NAMALWA (cell line): ENCODE measurements around the gene CCL16.
"Not testable (repeated sequence)": the region's sequence is repeated elsewhere in the genome, so short reads cannot be mapped to it uniquely, and the experiment has no call there.

Source experiments
- DNase-seq: peaks from one replicate; pipeline ENCODE4 v3.0.0-alpha.2; 2015; ENCODE audit warnings: low spot score

CCL16 gene, protein sequence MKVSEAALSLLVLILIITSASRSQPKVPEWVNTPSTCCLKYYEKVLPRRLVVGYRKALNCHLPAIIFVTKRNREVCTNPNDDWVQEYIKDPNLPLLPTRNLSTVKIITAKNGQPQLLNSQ

DNA sequence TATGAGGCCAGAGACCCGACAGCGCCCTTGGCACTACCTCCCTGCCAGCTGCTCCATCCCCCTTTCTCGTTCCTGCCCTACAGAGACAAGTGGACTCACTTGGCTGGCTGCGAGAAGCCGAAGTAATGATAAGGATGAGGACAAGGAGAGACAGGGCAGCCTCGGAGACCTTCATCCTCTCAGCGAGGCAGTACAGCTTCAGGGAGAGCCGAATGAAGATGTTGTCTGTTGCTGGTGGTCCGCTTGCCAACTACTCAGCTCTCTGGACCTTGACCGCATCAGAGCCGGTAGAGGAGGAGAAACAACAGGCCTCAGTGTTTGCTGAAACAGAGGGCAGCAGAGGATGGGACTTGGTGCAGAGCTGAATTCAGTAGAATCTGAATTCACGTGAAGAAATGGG, at the start of gene CCL16:
Gene CCL16, minus strand, starts transcription at position 252 of the 400 bp plus-strand sequence. Its CDS starts 77 bp downstream, at position 175.
- DNase-seq, result no peak

DNA sequence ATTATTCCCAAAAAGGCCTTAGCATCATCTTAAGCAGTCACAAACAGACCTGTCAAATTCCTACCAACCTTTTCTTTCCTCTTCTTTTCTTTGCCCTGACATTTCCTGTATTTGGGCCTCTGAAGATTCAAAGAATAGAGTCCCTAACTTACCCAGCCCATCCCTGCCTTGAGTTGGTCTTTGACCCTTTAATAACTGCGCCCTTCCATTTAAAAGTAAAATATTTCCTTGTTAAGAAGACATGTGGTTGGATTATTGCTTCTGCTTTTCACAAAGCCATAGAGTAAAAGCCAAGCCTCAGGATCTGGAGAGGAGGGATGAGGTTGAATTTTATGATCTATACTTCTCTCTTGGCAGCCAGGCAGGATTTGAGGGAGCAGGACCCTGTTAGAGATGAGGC, 49.7 kb upstream of the CCL16 start:
- no peak for DNase-seq

DNA sequence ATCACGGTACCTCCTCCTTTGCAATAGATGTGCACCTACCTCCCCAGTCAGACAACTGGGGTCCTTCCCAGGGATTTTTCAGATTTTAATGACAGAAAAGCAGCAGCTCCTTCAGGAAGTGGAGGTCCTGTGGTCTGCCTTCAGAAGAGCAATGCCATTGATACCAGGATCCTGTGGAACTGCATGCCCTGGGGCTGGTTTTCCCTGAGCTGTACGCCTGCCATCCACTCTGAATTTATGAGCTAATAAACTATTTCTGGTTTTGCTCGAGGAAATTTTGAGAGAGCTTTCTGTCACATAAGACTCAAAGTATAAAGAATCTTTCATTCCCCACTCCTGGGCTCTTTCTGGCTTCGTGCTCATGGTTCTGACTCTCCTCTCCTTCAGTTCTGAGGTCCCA, 46.5 kb upstream of the CCL16 start:
- DNase-seq, result no peak

DNA sequence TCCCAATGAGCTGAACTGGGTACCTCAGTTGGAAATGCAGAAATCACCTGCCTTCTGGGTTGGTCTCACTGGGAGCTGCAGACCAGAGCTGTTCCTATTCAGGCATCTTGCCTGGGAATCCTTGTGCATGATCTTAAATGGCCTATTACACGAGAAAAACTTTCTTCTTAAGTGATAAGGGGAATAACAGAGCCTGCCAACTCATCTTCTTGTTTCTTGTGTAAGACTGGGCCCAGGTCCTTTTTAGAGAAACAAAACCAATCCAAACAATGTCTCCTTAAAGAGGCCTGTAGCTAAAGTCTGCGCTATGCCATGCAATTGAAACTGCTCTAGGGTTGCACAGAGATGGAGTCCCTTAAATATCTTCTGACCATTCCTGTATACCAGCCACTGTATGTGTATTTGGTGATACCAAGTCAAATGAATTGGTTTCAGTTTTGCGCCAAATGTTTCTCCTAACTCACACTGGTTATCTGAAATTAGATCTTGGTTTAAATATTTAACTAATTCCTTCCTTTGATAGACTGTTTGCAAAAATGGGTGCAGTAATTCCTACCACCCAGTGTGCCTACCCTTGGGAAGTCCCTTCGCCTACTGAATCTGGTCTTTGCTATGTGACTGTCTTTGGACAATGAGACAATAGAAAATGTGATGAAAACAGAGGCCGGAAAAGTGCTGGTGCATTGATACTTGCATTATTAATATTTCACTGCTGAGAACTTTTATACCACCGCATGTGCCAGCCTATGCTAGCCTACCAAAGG, 43.0 kb upstream of the CCL16 start:
- no peak for DNase-seq

DNA sequence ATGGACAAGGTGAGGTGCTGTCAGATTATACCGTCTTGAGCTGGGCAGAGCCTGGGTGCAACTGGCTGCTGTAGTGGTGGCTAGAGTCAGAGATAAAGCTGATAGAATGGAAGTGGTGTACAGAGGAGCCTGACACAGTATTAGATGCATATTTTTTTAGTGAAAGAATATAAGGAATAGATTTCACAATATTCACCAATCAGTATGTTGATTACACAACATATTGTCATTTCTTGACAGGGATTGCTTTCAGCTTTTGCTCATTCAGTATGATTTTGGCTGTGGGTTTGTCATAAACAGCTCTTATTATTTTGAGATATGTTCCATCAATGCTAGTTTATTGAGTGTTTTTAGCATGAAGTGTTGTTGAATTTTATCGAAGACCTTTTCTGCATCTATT, 38.1 kb upstream of the CCL16 start:
- DNase-seq, result no peak

DNA sequence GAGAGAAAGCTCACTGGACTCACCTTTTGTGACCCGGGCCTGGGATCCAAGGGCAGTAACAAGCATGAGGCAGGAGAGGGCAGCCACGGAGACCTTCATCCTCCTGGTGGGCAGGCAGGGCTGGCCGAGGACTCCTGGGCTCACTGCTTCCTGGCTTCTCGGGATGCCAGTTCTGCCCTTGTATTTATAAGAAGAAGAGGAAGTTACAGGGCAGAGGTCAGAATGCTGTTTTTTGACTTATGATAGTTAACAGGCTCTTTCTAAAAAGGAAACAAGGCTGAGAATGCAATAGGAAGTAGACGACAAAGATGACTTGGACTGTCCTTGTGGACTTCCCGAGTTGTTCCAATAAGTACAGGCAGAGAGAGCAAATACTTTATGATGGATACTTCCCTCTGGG, 36.5 kb upstream of the CCL16 start, which contains the start of gene CCL23:
Gene CCL23, minus strand, starts transcription at position 174 of the 400 bp plus-strand sequence. Its CDS starts 75 bp downstream, at position 99.
- DNase-seq, result no peak

DNA sequence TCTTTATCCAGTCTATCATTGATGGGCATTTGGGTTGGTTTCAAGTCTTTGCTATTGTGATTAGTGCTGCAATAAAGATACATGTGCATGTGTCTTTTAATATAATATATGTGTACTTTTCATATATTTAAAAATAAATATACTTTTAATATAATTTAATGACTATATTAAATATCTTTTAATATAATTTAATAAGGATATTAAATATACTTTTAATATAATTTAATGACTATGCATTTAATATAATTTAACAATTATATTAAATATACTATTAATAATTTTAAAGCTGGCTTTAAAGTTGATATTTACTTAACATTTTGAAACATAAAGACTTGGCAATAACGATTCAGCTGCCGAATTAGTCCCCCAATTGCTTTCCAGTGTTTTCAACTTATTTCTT, 35.3 kb upstream of the CCL16 start:
- DNase-seq, result no peak

DNA sequence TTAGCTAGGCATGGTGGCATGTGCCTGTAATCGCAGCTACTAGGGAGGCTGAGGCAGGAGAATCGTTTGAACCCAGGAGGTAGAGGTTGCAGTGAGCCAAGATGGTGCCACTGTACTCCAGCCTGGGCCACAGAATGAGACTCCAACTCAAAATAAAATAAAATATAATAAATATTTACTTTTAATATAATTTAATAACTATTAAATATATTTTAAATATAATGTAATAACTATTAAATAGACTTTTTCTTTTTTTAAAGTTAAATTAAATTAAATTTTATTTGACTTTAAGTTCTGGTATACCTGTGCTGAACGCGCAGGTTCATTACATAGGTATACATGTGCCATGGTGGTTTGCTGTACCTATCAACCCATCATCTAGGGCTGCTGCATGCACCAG, 34.6 kb upstream of the CCL16 start:
- DNase-seq, result not testable (repeated sequence)

DNA sequence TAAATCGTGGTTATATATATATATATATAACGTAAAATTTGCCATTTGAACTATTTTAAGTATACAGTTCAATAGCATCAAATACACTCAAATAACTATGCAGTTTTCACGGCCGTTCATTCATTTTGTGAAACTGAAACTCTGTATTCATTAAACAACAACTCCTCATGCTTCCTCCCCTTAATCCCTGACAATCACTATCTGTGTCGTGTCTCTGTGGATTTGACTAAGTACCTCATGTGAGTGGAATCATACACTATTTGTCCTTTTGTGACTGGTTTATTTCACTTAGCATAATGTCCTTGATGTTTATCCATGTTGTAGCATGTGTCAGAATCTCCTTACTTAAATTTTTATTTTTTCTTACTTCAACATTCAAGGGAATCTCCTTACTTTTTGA, 33.6 kb upstream of the CCL16 start:
- DNase-seq, result no peak

DNA sequence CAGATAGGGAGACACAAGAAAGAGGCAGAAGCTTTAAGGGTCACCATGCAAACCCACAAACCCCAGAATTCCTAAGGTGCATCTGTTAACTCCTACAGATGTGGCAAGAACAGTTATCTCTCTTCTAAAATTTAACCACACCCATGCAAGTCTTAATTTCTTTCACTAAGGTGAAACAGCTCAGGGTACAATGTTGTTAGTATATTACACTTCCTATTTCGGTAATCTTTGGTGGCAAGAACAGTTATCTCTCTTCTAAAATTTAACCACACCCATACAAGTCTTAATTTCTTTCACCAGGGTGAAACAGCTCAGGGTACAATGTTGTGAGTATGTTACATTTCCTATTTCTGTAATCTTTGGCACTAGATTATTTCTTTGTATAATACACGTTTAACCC, 29.9 kb upstream of the CCL16 start:
- no peak for DNase-seq

DNA sequence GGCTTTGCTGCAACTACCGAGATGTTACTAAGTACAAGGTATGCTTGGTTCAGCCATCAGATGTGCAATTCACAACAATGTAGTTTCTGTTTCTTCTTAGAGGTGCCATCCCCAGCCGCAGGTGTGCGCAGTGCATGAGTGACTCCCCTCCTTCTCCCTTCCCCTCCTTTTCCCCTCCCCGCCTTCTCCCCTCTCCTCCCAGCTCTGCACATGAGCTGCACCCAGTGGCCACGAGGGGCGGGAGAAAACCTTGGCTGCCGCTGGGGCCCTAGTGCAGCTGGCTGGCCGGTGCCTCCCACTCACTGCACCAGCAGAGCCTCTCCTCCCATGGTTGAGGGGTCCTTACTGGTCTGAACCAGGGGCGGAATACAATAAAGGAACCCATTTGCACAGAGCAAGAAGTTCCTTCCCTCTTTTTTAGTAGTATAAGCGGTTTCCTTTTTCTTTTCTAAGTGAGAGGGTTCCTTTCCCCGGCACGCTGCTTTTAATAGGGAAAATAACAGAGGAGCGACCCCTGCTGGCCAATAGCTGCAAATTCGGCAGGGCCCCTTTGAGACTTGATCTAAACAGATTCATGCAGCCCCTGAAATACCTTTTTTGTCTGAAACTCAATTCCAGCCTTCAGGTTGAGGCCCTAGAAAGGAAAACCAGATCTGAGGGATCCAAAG, 27.8 kb upstream of the CCL16 start:
- peak; percentile 40 for DNase-seq

DNA sequence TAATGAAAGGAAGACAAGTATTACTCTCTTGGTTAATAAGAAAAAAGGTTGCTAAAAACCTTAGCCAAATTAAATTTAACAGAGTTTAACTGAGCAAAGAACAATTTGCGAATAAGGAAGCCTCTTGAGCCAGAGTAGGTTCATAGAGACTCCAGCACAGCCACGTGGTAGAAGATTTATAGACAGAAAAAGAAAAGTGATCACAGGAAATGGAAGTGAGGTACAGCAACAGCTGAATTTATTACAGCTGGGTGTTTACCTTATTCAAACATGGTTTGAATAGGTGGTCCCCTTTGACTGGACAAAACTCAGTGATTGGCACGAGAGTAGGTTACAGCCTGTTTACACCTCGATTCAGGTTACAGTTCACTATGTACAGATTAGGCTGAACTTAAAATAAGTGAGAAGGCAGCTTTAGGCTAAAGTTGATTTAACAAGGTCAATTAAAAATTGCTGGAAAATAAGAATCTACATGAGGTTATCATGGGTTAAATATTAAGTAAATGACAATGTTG, 23.4 kb upstream of the CCL16 start:
- DNase-seq, result peak; percentile 12

DNA sequence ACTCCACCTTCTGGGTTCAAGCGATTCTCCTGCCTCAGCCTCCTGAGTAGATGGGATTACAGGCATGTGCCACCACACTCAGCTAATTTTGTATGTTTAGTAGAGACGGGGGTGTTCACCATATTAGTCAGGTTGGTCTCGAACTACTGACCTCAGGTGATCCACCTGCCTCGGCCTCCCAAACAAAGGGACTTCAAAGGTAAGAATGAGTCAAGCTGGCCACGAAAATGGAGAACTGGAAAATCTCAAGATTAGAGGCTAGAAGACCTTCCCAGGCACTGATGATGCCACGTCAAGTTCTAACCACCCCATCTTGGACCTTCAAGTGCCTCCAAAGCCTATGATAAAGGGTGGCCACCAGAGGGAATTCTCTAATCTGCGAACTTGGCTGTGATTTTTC, 21.3 kb upstream of the CCL16 start:
- DNase-seq, result no peak

DNA sequence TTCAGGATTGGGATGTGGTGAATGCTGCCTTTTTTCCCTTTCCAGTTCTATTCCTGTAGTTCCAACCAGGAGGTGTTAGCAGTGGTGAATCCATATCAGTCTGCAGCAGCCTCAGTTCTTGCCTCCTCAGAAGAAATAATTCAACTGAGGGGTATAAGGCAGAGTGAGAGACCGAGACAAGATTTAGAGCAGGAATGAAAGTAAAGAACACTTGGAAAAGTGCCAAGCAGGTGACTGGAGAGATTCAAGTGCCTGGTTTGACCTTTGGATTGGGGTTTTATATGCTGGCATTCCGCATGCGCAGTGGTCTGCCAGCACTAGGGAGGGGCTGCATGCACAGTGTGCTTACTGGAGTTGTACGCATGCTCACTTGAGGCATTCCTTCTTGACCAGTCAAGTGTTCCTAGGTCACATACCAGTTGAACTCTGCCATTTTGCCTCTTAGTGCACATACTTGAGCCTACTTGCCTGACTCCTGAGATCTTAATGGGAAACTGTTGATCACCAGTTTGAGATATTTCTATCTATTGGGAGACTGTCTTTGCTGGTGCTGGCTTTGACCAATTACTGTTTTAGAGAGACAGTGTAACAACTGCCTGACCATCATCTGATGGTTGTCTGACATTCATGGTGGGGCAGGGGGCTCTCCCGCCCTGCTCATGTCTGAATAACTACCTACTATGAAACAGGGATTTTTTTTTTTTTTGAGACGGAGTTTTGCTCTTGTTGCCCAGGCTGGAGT, 20.7 kb upstream of the CCL16 start:
- DNase-seq, result no peak

DNA sequence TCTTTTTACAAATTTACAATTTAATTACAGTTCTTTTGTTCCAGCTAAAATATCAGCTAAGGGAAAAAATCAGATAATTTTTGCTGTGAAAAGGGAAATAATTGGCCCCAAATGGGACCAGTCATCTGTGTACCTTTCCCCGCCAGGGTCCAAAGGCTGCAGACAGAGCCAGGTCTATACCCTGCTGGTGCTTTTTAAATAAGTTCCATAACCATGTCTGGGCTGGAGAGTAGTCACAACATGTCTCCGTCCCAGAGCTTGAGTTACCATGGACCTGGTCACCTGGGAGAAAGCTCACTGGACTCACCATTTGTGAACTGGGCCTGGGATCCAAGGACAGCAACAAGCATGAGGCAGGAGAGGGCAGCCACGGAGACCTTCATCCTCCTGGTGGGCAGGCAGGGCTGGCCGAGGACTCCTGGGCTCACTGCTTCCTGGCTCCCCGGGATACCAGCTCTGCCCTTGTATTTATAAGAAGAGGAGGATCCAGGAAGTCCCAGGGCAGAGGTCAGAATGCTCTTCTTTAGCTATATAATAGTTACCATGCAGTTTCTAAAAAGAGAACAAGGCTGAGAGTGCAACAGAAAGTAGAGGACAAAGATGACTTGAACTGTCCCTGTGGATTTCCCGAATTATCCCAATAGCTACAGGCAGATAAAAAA, 19.9 kb upstream of the CCL16 start, which contains the start of gene CCL15:
Gene CCL15, minus strand, starts transcription at position 444 of the 662 bp plus-strand sequence. Its CDS starts 61 bp downstream, at position 383.
- no peak for DNase-seq

DNA sequence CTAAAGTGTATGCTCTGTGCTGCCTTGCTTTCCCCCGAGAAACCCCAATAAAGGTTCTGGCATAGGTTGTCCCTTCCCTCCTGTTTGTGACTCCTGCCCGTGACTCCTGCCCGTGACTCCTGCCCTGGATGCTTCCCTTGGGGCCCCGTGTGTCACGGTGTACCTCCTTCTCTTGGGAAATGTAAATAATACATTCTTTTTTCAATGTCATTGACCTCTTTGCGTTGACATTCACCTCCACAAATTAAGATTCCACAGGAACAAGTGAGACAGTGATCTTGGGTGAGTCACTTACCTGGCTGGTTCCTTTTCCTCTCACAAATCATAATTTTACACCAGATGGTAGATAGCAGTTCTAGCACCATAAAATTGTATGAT, 19.4 kb upstream of the CCL16 start:
- DNase-seq, result no peak

DNA sequence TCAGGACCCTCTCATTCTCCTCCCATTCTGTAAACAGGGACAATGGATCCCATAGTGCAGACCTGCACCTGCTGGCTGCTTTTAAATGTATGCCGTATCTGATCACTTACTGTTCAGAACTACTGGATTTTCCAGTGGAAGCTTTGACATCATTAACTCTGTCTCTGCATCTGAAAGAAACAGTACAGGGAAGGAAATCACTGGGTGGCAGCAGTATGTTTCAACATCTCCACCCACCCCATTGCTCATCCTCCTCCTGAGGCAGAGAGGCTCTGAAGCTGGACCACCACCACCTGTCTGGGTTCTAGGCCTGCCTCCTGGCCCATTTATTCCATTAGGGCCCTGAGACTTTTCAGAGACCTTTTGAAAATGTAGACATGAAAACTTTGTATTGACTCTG, 17.5 kb upstream of the CCL16 start:
- DNase-seq, result no peak

DNA sequence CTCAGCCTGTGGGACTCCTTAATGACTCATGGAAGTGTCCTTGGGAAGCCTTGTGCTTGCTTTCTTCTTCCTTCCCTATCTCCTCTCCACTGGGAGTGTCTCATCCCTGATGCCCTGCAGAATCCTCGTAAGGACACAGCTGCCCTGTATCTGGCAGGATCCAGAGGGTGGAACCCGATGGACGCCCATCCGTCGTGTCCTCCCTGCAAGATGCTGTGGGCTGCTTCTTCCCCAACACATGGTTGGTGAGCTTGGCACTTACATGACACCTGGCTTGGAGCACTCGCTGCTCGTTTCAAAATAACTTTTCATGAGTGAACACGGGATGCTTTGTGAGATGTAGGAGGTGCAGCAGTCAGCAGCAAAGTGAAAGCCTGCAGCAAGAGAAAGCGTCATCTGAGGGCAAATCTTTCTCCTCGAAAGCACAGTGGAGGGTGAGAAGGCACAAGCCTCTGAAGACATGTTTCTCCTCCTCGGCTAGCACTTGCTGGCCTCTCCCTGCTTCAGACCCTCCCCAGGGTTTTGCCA, 16.8 kb upstream of the CCL16 start:
- no peak for DNase-seq

DNA sequence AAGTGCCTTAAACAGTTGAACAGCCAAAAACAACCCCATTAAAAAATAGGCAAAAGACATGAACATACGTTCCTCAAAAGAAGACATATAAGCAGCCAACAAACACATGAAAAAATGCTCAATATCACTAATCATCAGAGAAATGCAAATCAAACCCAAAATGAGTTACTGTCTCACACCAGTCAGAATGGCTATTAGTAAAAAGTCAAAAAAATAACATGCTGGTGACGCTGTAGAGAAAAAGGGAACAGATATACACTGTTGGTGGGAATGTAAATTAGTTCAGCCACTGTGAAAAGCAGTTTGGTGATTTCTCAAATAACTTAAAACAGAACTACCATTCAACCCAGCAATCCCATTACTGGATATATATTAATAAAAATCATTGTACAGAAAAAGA, 14.0 kb upstream of the CCL16 start:
- DNase-seq, result not testable (repeated sequence)

DNA sequence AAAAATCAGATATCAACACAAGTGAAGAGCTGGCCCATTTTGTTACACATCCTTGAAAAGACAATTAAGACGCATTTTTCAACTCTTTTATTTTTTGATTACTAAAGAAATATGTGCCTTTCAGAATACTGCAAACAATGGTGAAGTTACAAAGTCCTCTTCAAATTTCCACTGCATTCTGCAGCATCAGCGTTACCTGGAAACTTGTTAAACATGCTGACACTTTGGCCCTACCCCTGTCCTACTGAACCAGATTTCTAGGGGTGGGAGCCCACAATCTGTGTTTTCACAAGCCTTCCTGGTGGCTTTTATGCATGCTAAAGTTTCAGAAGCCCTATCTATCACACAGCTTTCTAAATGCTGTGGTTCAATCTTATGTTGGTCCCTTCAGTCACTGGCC, 9.8 kb upstream of the CCL16 start:
- DNase-seq, result no peak

DNA sequence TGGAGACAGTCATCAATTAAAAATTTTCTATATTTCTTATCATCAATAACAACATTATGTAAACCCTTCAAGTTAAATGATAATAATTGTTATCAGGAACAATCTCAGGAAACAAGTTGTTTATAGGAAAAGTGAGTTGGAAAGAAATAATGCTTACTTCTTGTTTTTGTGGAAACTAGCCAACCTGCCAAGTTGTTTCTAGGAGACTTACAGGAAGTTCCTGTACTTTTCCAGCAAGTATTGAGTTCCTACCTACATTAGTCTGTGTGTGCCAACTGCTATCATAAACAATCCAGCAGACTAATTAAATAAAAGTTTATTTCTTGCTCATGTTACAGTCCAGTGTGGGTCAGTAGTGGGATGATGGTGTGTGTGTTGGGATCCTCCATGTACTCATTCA, 6.9 kb upstream of the CCL16 start:
- DNase-seq, result no peak

DNA sequence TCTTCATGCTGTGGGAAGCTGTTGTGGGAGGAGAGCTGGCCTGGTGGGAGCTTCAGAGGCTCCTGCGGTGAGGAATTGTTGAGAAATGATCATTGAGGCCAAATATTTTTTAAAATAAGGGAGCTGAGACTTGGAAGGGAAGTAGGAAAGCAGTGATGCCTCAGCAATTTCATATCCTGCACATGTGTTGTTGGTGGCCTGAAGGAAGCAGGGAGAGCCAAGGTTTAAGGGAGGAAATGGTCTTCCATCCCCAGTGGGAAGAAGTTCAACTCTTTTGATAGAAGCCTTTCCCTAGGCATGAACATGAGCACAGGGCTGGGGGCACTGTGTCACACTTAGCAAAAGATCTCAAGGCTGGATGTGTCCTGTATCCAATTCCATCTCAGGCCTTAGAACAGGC, 5.3 kb upstream of the CCL16 start, which contains the start of gene CCL14:
Gene CCL14, minus strand, starts transcription at position 87 of the 400 bp plus-strand sequence. Its CDS starts 80 bp downstream, at position 7.
- DNase-seq, result no peak
